K562 (cell line): ENCODE measurements around the gene KIF4B. TPM values are rescaled to one million over a fixed set of nuclear protein-coding genes. Genes with fewer than 3 reads are reported as not detected.

Experiments
- ATAC-seq: fragments of 200-7000 bp; cut with Tn5 transposase; 3 replicates; pipeline ENCODE4 v1.9.1; 2020; ENCODE audit warnings: moderate library complexity
- BruUV-seq: library from RNA; stranded (reverse); fragments of 400-500 nt; replicated peaks from 2 replicates; lab custom pipeline; 2021; lab: Mats Ljungman, UMichigan
- CTCF ChIA-PET: fragments of 300-600 bp; formaldehyde crosslinking; extraction: SDS; loops from one replicate; lab custom pipeline; 2021; ENCODE audit warnings: low intra/inter-chr PET ratio; lab: Yijun Ruan, JAX
- POLR2A ChIA-PET: fragments of 300-600, 350-650 bp; sonication (Branson Sonifier 250); formaldehyde crosslinking; extraction: SDS; loops from one replicate; lab custom pipeline; 2021; ENCODE audit warnings: antibody characterized with exemption, inconsistent platforms; lab: Yijun Ruan, JAX
- DNase-seq, 4 experiments: peaks; one replicate each; pipeline versions ENCODE4 v3.0.0 to v3.0.0-alpha.2; 2011 to 2018; ENCODE audit warnings: low spot score in 3 of 4, mixed read lengths in 3 of 4; ENCODE audit errors: extremely low read depth in 1 of 4
- FAIRE-seq: peaks from 2 replicates; lab custom pipeline; 2011; peaks lifted over from hg19 to GRCh38; lab: Jason Lieb, UNC
- H2AFZ ChIP-seq: 2 replicates; pipeline ENCODE4 v1.6.0; 2011; ENCODE audit warnings: low read depth, low read length, control low read depth, inconsistent platforms
- H3K27ac ChIP-seq: fragments of 200-600 bp; 3 replicates; pipeline ENCODE4 v1.8.0; 2011; ENCODE audit warnings: low read depth, mild to moderate bottlenecking, control low read depth, inconsistent platforms, low read length, moderate library complexity, mixed read lengths; ENCODE audit errors: extremely low read depth
- H3K27me3 ChIP-seq, 2 experiments: fragments of 300-600 bp in 1 of 2; 2 replicates in 1 of 2; 3 replicates in 1 of 2; pipeline versions ENCODE4 v1.6.0 to v1.8.0; 2011; ENCODE audit warnings: inconsistent platforms in 2 of 2, low read length in 2 of 2, mild to moderate bottlenecking in 1 of 2, mixed read lengths in 1 of 2, moderate library complexity in 1 of 2; ENCODE audit not compliant: control insufficient read depth in 2 of 2, insufficient read depth in 2 of 2
- H3K36me3 ChIP-seq: fragments of 300-600 bp; 3 replicates; pipeline ENCODE4 v1.8.0; 2011; ENCODE audit warnings: mild to moderate bottlenecking, low read length, inconsistent platforms; ENCODE audit not compliant: control insufficient read depth, insufficient read depth
- H3K4me1 ChIP-seq, 2 experiments: fragments of 200-600 bp in 1 of 2; replicated peaks in 1 of 2; 2 replicates in 1 of 2; 3 replicates in 1 of 2; pipeline versions ENCODE4 v1.5.1 to v1.8.0; 2011; ENCODE audit warnings: inconsistent platforms in 2 of 2, low read length in 2 of 2, mild to moderate bottlenecking in 1 of 2, mixed read lengths in 1 of 2, moderate library complexity in 1 of 2; ENCODE audit not compliant: control insufficient read depth in 2 of 2, insufficient read depth in 2 of 2
- H3K4me2 ChIP-seq: 2 replicates; pipeline ENCODE4 v1.6.1; 2011; ENCODE audit warnings: low read length, control low read depth, inconsistent platforms, mixed read lengths; ENCODE audit not compliant: insufficient read depth
- H3K4me3 ChIP-seq: fragments of 200-600 bp; sonication (generic), shearing (Covaris generic); 2 replicates; pipeline ENCODE4 v1.5.1; 2016; ENCODE audit warnings: control low read depth, inconsistent platforms
- H3K79me2 ChIP-seq: fragments of 200-600 bp; 3 replicates; pipeline ENCODE4 v1.8.0; 2011; ENCODE audit warnings: low read length, inconsistent platforms; ENCODE audit not compliant: control insufficient read depth, insufficient read depth
- H3K9ac ChIP-seq, 2 experiments: 2 replicates each; pipeline versions ENCODE4 v1.6.0 to v1.6.1; 2011; ENCODE audit warnings: low read depth in 2 of 2, low read length in 2 of 2, control low read depth in 1 of 2, inconsistent platforms in 1 of 2, mild to moderate bottlenecking in 1 of 2, mixed read lengths in 1 of 2; ENCODE audit not compliant: insufficient read depth in 1 of 2
- H3K9me1 ChIP-seq: one replicate; pipeline ENCODE4 v1.6.0; 2011; ENCODE audit warnings: inconsistent platforms, mild to moderate bottlenecking, low read length, moderate library complexity; ENCODE audit not compliant: control insufficient read depth, insufficient read depth
- H3K9me3 ChIP-seq: replicated peaks from 2 replicates; pipeline ENCODE4 v1.5.1; 2011; ENCODE audit warnings: low read depth, low read length, inconsistent platforms; ENCODE audit not compliant: control insufficient read depth, insufficient read depth
- H4K20me1 ChIP-seq: replicated peaks from 2 replicates; pipeline ENCODE4 v1.6.1; 2011; ENCODE audit warnings: low read length, inconsistent platforms, mixed read lengths; ENCODE audit not compliant: control insufficient read depth, insufficient read depth
- GATA2 ChIP-seq: sonication (generic); formaldehyde crosslinking; IDR thresholded peaks from 2 replicates; pipeline ENCODE4 v1.4.0; 2020; ENCODE audit warnings: mild to moderate bottlenecking, missing genetic modification reagents
- NR2C2 ChIP-seq, 2 experiments: fragments of 200-800 bp in 1 of 2; sonication (Bioruptor generic) in 1 of 2; sonication (generic) in 1 of 2; formaldehyde crosslinking in 1 of 2; IDR thresholded peaks; 2 replicates each; pipeline versions ENCODE4 v1.6.1 to v1.8.0; 2016 to 2022; ENCODE audit warnings: mild to moderate bottlenecking in 1 of 2, missing compliant biosample characterization in 1 of 2, missing genetic modification characterization in 1 of 2, missing genetic modification reagents in 1 of 2
- RB1 ChIP-seq: fragments of 450-650 bp; IDR thresholded peaks from 2 replicates; pipeline ENCODE4 v1.6.1; 2017; ENCODE audit warnings: low read depth, mild to moderate bottlenecking
- TRIM28 ChIP-seq: fragments of 450-650 bp; IDR thresholded peaks from 2 replicates; pipeline ENCODE4 v1.6.1; 2017
- ZNF263 ChIP-seq: sonication (generic); formaldehyde crosslinking; IDR thresholded peaks from 2 replicates; pipeline ENCODE4 v1.8.0; 2022; ENCODE audit warnings: mild to moderate bottlenecking, missing genetic modification reagents, borderline replicate concordance
- ZNF561 ChIP-seq: fragments of 450-650 bp; formaldehyde crosslinking; conservative IDR thresholded peaks from 2 replicates; pipeline ENCODE4 v1.4.0; 2020; ENCODE audit warnings: mild to moderate bottlenecking, moderate library complexity
- ZNF699 ChIP-seq: fragments of 250-450 bp; sonication (Bioruptor Pico); IDR thresholded peaks from 2 replicates; pipeline ENCODE4 v1.8.0; 2021; ENCODE audit warnings: mild to moderate bottlenecking, moderate library complexity; ENCODE audit not compliant: insufficient replicate concordance
- ZNF778 ChIP-seq: fragments of 450-650 bp; formaldehyde crosslinking; IDR thresholded peaks from 2 replicates; pipeline ENCODE4 v1.4.0; 2020; ENCODE audit warnings: mild to moderate bottlenecking, moderate library complexity
- WGBS: fragments of 100-300 bp; shearing (Covaris generic); methylation state at CpG from one replicate; pipeline ENCODE4 v1.1.6; 2016; ENCODE audit warnings: low coverage, mixed read lengths; ENCODE audit not compliant: insufficient coverage; ENCODE audit errors: missing lambda C conversion rate; 5-methylcytosine and 5-hydroxymethylcytosine counted together
- in situ Hi-C: fragments of 300-500 bp; cut with MboI; formaldehyde crosslinking; loops from 4 replicates; pipeline ENCODE4 v1.15.0; 2018; ENCODE audit warnings: inconsistent platforms, mixed read lengths
- intact Hi-C: fragments of 100-400 bp; cut with micrococcal nuclease; formaldehyde crosslinking; loops from 2 replicates; pipeline ENCODE4 v1.14.2; 2022
- polyA plus RNA-seq, 8 experiments: library from polyadenylated mRNA; depleted of rRNA in 4 of 8; stranded (reverse) in 5 of 8; unstranded in 3 of 8; fragments of >200 nt; fragmentation: Nextera tagmentation in 2 of 8; fragmentation: Illumina TruSeq in 1 of 8; extraction: Ambion mirVana in 2 of 8; extraction: Trizol in 1 of 8; gene quantifications; 2 replicates each; pipeline versions ENCODE4 v1.2.1 to v1.2.3, GENCODE V29; 2011 to 2014; ENCODE audit warnings: inconsistent platforms in 1 of 8, missing spikeins in 1 of 8
- total RNA-seq, 7 experiments: library from RNA; depleted of rRNA in 6 of 7; stranded (reverse); fragments of >200 nt in 6 of 7; fragmentation: Illumina TruSeq in 2 of 7; extraction: Trizol in 2 of 7; gene quantifications; 2 replicates each; pipeline versions ENCODE4 v1.2.1 to v1.2.3, GENCODE V29; 2011 to 2021; ENCODE audit warnings: low replicate concordance in 1 of 7

KIF4B gene
- total and polyA plus RNA-seq, 9 of the 15 experiments (the other 6 are each of a cell fraction or from before 2014, with no cell fraction given) = 0.01 to 0.09 (median 0.07) TPM; not detected in 2

GRCh38 chr5:154993461-154993860 is 20.1 kb upstream of the KIF4B start:
- Histone ChIP-seq H3K4me1 (no peaks in the 10 kb centered on the region; a peak in 1 of 5 replicates), H4K20me1 (no peaks in the 10 kb centered on the region), H3K9me3 (peaks cover 2% of the 10 kb centered on the region; the same call in 1 of the 2 replicates)
- no peak for ATAC-seq
- in situ Hi-C loops = loop anchor here (10.0 kb wide), 1 partner anchor 339 kb away; no protein-coding TSS in a partner anchor
- TF ChIP-seq NR2C2 (CRISPR knock-in tag; IDR thresholded peaks at IDR 0.05) (no peak), NR2C2 (tag; IDR thresholded peaks at IDR 0.05) (no peak), ZNF263 (CRISPR knock-in tag) (no peak), ZNF778 (CRISPR knock-in tag) (no peak), RB1 (no peak), GATA2 (CRISPR knock-in tag) (no peak), ZNF561 (no peak), TRIM28 (no peak), ZNF699 (no peak)
- TF ChIP-seq, all 486 proteins: peak for 0
- WGBS = 0% methylated on average over 1 of the region's 2 CpGs
- ChIA-PET CTCF (no interaction called here), POLR2A (no interaction called here)
- Histone ChIP-seq H2AFZ (no peak overlapping the region), H3K9ac (no peak overlapping the region), H3K79me2 (no peaks in the 10 kb centered on the region), H3K36me3 (no peaks in the 10 kb centered on the region), H3K9me1 (no peaks in the 10 kb centered on the region), H3K27me3 (peaks cover 4% of the 10 kb centered on the region in 2 experiments; a peak in 4 of 5 replicates), H3K4me3 (no peak overlapping the region), H3K27ac (no peak overlapping the region), H3K4me2 (no peak overlapping the region)
- FAIRE-seq = no peak
- no TSS peak for BruUV-seq
- intact Hi-C loops = no loop called here
- no peak for DNase-seq
